Measurements from ENCODE around the gene CCDC97.

CCDC97 gene

DNA sequence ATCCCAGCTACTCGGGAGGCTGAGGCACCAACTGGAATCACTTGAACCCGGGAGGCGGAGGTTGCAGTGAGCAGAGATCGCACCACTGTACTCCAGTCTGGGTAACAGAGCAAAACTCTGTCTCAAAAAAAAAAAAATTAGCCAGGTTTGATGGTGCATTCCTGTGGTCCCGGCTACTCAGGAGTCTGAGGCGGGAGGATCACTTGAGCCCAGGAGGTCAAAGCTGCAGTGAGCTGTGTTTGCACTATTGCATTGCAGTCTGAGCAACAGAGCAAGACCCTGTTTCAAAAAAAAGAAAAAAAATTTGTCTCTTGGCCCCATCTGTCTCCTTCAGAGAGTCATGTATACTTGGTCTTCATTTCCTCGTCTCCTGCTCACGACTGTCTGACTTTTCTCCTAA, 1.6 kb downstream of the CCDC97 start:
- TF ChIP-seq CTCF (IDR thresholded peaks at IDR 0.05; ENCODE audit: low read depth, low read length) = no peak

DNA sequence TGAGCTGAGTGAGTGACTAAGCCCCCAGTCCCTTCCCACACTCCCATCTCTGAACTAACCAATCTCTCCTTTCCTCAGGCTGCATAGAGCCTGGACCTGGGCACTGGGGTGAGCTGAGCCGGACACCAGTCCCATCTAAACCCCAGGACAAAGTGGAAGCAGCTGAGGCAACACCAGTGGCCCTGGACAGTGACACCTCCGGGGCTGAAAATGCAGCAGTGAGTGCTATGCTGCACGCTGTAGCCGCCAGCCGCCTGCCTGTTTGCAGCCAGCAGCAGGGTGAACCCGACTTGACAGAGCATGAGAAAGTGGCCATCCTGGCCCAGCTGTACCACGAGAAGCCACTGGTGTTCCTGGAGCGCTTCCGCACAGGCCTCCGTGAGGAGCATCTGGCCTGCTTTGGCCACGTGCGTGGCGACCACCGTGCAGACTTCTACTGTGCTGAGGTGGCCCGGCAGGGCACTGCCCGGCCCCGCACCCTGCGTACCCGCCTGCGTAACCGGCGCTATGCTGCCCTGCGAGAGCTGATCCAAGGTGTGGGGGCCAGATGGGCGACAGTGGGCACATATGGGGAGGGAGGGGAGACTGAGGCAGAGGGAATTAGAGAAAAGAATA, 6.4 kb downstream of the CCDC97 start:
- no peak for DNase-seq (ENCODE audit: extremely low read depth, low read depth)
- TF ChIP-seq CTCF (IDR thresholded peaks at IDR 0.05; ENCODE audit: low read depth, low read length) = no peak

More for the DNA sequence above, 1.6 kb downstream of the CCDC97 start:
- DNase-seq (ENCODE audit: extremely low read depth, low read depth) = no peak

DNA sequence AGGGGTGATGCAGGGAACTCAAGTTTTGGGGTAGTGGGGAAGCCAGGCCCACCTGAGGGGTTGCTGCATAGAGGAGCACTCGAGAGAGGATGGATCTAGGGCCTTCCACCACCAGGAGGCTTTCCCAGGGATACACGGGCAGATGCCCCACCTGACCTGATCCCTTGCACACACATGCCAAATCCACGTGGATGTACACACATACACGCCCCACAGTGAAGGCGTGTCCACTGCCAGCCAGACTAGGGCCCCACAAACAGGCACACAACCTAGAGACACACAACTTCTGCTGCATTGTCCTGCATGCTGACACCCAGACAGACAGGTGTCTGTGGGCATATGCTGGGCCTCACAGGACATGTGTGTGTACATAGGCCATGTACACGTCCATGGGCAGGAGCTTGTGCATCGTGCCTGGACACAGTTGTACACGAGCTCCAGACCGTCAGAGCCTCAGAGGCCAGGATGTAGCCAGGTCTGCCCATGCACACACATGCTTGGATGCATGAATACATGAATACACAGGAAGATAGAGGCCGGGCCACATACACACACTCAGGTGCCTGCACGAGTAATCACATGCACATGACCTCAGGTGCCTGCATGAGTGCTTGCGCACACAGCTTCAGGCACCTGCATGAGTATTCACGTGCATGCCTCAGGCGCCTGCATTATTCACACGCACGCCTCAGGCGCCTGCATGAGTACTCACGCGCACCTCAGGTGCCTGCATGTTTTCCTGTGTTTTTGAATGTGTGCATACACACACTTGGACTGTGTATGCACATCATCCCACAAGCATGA, 8.9 kb downstream of the CCDC97 start:
- no peak for TF ChIP-seq CTCF (IDR thresholded peaks at IDR 0.05; ENCODE audit: low read depth, low read length)
- no peak for DNase-seq (ENCODE audit: extremely low read depth, low read depth)

DNA sequence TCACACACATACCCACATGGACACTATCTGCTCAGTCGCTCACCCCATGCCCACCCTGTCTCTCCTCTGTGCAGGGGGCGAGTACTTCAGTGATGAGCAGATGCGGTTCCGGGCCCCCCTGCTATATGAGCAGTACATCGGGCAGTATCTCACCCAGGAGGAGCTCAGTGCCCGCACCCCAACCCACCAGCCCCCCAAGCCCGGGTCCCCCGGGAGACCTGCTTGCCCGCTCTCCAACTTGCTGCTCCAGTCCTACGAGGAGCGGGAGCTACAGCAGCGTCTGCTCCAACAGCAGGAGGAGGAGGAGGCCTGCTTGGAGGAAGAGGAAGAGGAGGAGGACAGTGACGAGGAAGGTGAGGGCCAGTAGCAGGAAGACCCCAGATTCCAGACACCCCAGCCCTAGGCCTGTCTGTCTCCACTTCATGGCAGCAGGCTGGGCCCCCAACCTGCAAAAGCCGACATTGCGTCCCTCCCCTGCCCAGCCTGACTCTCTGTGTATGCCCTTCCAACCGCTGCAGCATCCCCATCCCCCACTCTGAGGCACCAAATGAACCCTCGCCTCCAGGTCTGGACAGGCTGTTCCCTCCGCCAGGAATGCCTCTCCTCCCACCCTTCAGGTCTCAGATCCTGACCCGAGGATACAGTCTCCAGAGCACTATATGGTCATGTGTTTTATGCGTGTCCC, 9.7 kb downstream of the CCDC97 start:
- no peak for DNase-seq (ENCODE audit: extremely low read depth, low read depth)
- TF ChIP-seq CTCF (IDR thresholded peaks at IDR 0.05; ENCODE audit: low read depth, low read length) = no peak

DNA sequence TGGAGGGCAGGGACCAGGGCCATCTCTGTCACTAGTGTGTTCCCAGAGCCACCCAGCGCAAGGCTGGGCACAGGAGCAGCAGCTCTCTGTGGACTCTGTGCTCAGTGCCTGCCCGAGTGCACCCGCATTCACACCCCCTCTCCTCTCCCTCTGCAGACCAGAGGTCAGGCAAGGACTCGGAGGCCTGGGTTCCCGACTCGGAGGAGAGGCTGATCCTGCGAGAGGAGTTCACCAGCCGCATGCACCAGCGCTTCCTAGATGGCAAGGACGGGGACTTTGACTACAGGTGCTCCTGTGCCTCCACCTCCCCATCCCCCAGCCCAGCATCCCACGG, 10.2 kb downstream of the CCDC97 start:
- DNase-seq (ENCODE audit: extremely low read depth, low read depth) = no peak
- TF ChIP-seq CTCF (IDR thresholded peaks at IDR 0.05; ENCODE audit: low read depth, low read length) = no peak

- no peak for DNase-seq (ENCODE audit: extremely low read depth, low read depth)
- no peak for TF ChIP-seq CTCF (IDR thresholded peaks at IDR 0.05; ENCODE audit: low read depth, low read length)
Observed at GRCh38 chr19:41320568-41320967, 10.6 kb downstream of the CCDC97 start.

DNA sequence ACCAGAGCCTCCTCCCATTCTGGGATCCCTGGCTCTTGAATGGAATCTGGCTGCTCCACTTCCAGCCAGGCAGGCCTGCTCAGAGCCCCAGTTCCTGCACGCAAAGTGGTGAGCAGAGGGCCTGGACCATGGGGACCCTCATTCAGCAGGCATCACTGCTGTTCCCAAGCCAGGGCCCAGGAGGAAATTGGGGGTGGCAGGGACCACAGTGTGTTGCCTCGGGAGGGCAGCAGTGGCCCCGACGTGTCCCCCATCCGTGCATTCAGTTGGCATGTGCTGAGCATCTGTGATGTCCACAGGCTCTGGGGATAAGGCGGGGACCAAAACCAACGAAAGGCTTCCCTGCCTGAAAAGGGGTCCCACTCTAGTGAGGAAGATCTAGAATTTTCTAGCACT, 11.2 kb downstream of the CCDC97 start:
- DNase-seq (ENCODE audit: extremely low read depth, low read depth) = no peak
- no peak for TF ChIP-seq CTCF (IDR thresholded peaks at IDR 0.05; ENCODE audit: low read depth, low read length)
